Frontal cortex (tissue), 4 donors: Measurements from ENCODE around the gene ALDH1A3. TPM values are rescaled to one million over a fixed set of nuclear protein-coding genes. Genes with fewer than 3 reads are reported as not detected.

Experiments
- DNase-seq, 2 donors: peaks; one replicate each; pipeline ENCODE4 v3.0.0; 2012; ENCODE audit warnings: low spot score in 2 of 2
- FAIRE-seq: peaks from 2 replicates; lab custom pipeline; 2012; peaks lifted over from hg19 to GRCh38; lab: Jason Lieb, UNC
- total RNA-seq: library from RNA; depleted of rRNA; stranded (reverse); fragments of >200 nt; gene quantifications from one replicate; pipeline ENCODE4 v1.2.3, GENCODE V29; 2014
- donor health status: control.
- donor health status: control.
- donor health status: control.

Gene ALDH1A3
- total RNA-seq, 1 donor from 2014 or later: 3.3 TPM

GRCh38 chr15:100920516-100921135 is 41.0 kb downstream of the ALDH1A3 start:
- FAIRE-seq: no peak
- DNase-seq: no peak

- DNase-seq: no peak
- FAIRE-seq: no peak
Observed at GRCh38 chr15:100922192-100923040, 42.8 kb downstream of the ALDH1A3 start.

- FAIRE-seq: no peak
- no peak for DNase-seq
Observed at GRCh38 chr15:100923076-100923475, 43.4 kb downstream of the ALDH1A3 start.

GRCh38 chr15:100923902-100924301 is 44.3 kb downstream of the ALDH1A3 start:
- no peak for FAIRE-seq

GRCh38 chr15:100924436-100924835 is 44.8 kb downstream of the ALDH1A3 start:
- DNase-seq: no peak
- FAIRE-seq: no peak

More at GRCh38 chr15:100923902-100924301, 44.3 kb downstream of the ALDH1A3 start:
- no peak for DNase-seq

- FAIRE-seq: no peak
- DNase-seq: no peak
Observed at GRCh38 chr15:100925480-100925879, 45.8 kb downstream of the ALDH1A3 start.

GRCh38 chr15:100926258-100926657 is 46.6 kb downstream of the ALDH1A3 start:
- no peak for DNase-seq
- no peak for FAIRE-seq

GRCh38 chr15:100926971-100927756 is 47.5 kb downstream of the ALDH1A3 start:
- DNase-seq (no peak), FAIRE-seq (no peak)

GRCh38 chr15:100928632-100929280 is 49.1 kb downstream of the ALDH1A3 start:
- no peak for DNase-seq

GRCh38 chr15:100929641-100930042 is 50.0 kb downstream of the ALDH1A3 start:
- DNase-seq (no peak), FAIRE-seq (no peak)

More at GRCh38 chr15:100928632-100929280, 49.1 kb downstream of the ALDH1A3 start:
- FAIRE-seq: no peak

GRCh38 chr15:100930306-100930848 is 50.7 kb downstream of the ALDH1A3 start:
- DNase-seq: no peak
- no peak for FAIRE-seq

GRCh38 chr15:100931143-100931890 is 51.7 kb downstream of the ALDH1A3 start:
- no peak for FAIRE-seq
- no peak for DNase-seq

GRCh38 chr15:100932676-100933348 is 53.2 kb downstream of the ALDH1A3 start:
- DNase-seq (no peak), FAIRE-seq (no peak)

GRCh38 chr15:100934166-100934565 is 54.5 kb downstream of the ALDH1A3 start:
- FAIRE-seq (no peak), DNase-seq (no peak)

- FAIRE-seq: no peak
- DNase-seq: no peak
Observed at GRCh38 chr15:100934726-100935125, 55.1 kb downstream of the ALDH1A3 start.

GRCh38 chr15:100937171-100937570 is 57.5 kb downstream of the ALDH1A3 start:
- DNase-seq (no peak), FAIRE-seq (no peak)

- FAIRE-seq: no peak
- no peak for DNase-seq
Observed at GRCh38 chr15:100939791-100940190, 60.2 kb downstream of the ALDH1A3 start.

GRCh38 chr15:100940767-100941379 is 61.2 kb downstream of the ALDH1A3 start:
- DNase-seq (no peak), FAIRE-seq (no peak)
